Putamen (tissue), 1 donor: ENCODE data around the gene DYRK1B.
"Not testable (repeated sequence)": the region's sequence is repeated elsewhere in the genome, so short reads cannot be mapped to it uniquely, and the experiment has no call there.

Source experiments
- DNase-seq: peaks from one replicate; pipeline ENCODE4 v3.0.0-alpha.2; 2016; ENCODE audit warnings: low spot score

Gene DYRK1B

GRCh38 chr19:39830406-39830805 is 3.6 kb downstream of the DYRK1B start:
- DNase-seq: no peak

GRCh38 chr19:39829702-39830275 is 4.2 kb downstream of the DYRK1B start:
- no peak for DNase-seq

GRCh38 chr19:39828654-39829032 is 5.3 kb downstream of the DYRK1B start:
- no peak for DNase-seq

GRCh38 chr19:39828015-39828653 is 5.8 kb downstream of the DYRK1B start:
- DNase-seq: no peak

GRCh38 chr19:39827216-39827615 is 6.7 kb downstream of the DYRK1B start:
- no peak for DNase-seq

- DNase-seq: no peak
Measured at GRCh38 chr19:39826311-39826945, 7.5 kb downstream of the DYRK1B start.

GRCh38 chr19:39825531-39826076 is 8.4 kb downstream of the DYRK1B start:
- DNase-seq: no peak

- DNase-seq: no peak
Measured at GRCh38 chr19:39825093-39825463, 8.9 kb downstream of the DYRK1B start.

GRCh38 chr19:39824143-39825092 is 9.5 kb downstream of the DYRK1B start:
- peak; percentile 97 for DNase-seq

- DNase-seq: no peak
Measured at GRCh38 chr19:39823686-39824085, 10.3 kb downstream of the DYRK1B start.

- no peak for DNase-seq
Measured at GRCh38 chr19:39820696-39821095, 13.3 kb downstream of the DYRK1B start.

- DNase-seq: no peak
Measured at GRCh38 chr19:39819786-39820185, 14.2 kb downstream of the DYRK1B start.

- DNase-seq: no peak
Measured at GRCh38 chr19:39818626-39819097, 15.3 kb downstream of the DYRK1B start.

- no peak for DNase-seq
Measured at GRCh38 chr19:39817888-39818561, 15.9 kb downstream of the DYRK1B start.

GRCh38 chr19:39816287-39817048 is 17.5 kb downstream of the DYRK1B start:
- no peak for DNase-seq

- no peak for DNase-seq
Measured at GRCh38 chr19:39814595-39814994, 19.4 kb downstream of the DYRK1B start.

- DNase-seq: not testable (repeated sequence)
Measured at GRCh38 chr19:39814111-39814510, 19.9 kb downstream of the DYRK1B start.

- no peak for DNase-seq
Measured at GRCh38 chr19:39813264-39813993, 20.5 kb downstream of the DYRK1B start.

GRCh38 chr19:39811064-39811463 is 22.9 kb downstream of the DYRK1B start:
- no peak for DNase-seq

GRCh38 chr19:39810424-39810823 is 23.5 kb downstream of the DYRK1B start:
- DNase-seq: no peak
